ENCODE measurements around the gene TNN.
A peak's percentile ranks its signal among the peaks of the same experiment; 100 is the strongest.

DNA sequence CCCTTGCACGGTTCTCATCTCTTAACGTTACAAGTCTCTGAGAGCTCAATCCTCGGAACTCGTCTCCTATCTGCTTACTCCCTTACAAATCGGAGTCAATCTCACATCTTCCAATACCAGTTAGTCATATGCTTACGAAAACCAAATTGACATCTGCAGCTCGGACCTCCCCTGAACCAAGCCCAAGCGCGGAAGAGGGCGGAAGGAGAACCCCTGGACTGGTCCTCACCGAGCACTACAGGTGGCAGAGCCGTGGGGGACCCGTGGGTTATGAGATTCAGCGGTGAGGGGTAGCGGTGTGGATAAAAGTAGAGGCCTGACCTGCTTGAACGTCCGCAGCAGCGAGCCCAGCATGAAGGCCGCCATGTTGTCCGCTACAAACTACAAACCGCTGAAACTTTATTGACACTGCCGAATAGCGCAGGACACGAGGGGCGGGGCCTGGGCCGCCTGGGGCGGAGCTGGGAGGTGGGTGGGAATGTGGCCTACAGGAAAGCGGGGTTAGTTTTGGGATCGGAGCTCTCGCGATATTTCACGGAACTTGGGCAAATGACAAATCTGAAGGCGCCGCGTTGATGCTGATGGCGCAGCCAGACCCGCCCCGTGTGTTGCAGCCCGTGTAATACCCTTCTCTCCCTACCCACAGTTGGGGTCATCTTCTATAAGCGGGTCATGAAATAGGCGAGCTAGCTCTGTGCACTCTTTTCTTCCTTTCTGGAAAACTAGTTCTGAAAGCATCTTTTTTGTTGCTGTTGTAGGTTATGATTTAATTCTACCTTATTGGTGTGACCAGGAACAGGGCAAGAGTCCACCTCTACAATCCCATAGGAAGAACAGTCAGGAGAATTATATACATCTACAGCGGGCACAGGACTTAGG lies 44.4 kb upstream of the TNN start, which contains the start of gene MRPS14:
- TF ChIP-seq CTCF (IDR thresholded peaks at IDR 0.05) (no peak), POLR2A (IDR thresholded peaks at IDR 0.05) (peak in 1 of 2 donors; percentile 70)

All from heart left ventricle (tissue), 13 donors.